Colonic mucosa (tissue), 4 donors: ENCODE results near the gene GABRD. TPM values are rescaled to one million over a fixed set of nuclear protein-coding genes. Genes with fewer than 3 reads are reported as not detected.

ENCODE experiments used
- DNase-seq: peaks from one replicate; pipeline ENCODE4 v3.0.0-alpha.2; 2020
- H3K27ac ChIP-seq: fragments of 200-600 bp; one replicate; pipeline ENCODE4 v1.8.0; 2021
- H3K27me3 ChIP-seq: fragments of 200-600 bp; one replicate; pipeline ENCODE4 v1.8.0; 2021
- H3K36me3 ChIP-seq: fragments of 200-600 bp; one replicate; pipeline ENCODE4 v1.8.0; 2021
- H3K4me1 ChIP-seq: fragments of 200-600 bp; one replicate; pipeline ENCODE4 v1.8.0; 2021; ENCODE audit warnings: mild to moderate bottlenecking
- H3K4me3 ChIP-seq: fragments of 200-600 bp; one replicate; pipeline ENCODE4 v1.8.0; 2021
- H3K9ac ChIP-seq, 2 donors: one replicate each; pipeline ENCODE4 v1.7.0; 2013; ENCODE audit warnings: control low read depth in 2 of 2, low read depth in 2 of 2, low read length in 2 of 2
- H3K9me3 ChIP-seq: fragments of 200-600 bp; one replicate; pipeline ENCODE4 v1.8.0; 2021
- CTCF ChIP-seq: fragments of 200-600 bp; IDR thresholded peaks from one replicate; pipeline ENCODE4 v1.8.0; 2022; ENCODE audit warnings: antibody characterized with exemption, mild to moderate bottlenecking
- intact Hi-C: fragments of 100-400 bp; cut with DNase I; formaldehyde crosslinking; loops from one replicate; pipeline ENCODE4 v1.14.1; 2022
- total RNA-seq, 2 donors: library from RNA; stranded (reverse); fragmentation: NEBNext Ultra II Directional in 1 of 2; extraction: Animal tissue kit (Norgen Biotek cat#: 25700) in 1 of 2; gene quantifications; one replicate each; pipeline ENCODE4 v1.2.1, GENCODE V29; 2021
- donor health status: healthy.
- donor health status: DM: no; HTN: no; CAD: no.
- donor health status: DM: no; HTN: no; CAD: no.

The GABRD gene
- total RNA-seq, 2 donors from 2014 or later = 0.15 to 0.21 TPM

GRCh38 chr1:2047749-2048729 is 28.9 kb downstream of the GABRD start:
- intact Hi-C loops = no loop called here
- peak; percentile 82 for DNase-seq
- Histone ChIP-seq H3K27ac (peak overlapping the region; percentile 70), H3K9ac (peak overlapping the region; percentile 47 to 63), H3K27me3 (peaks cover 4% of the 10 kb centered on the region), H3K9me3 (no peaks in the 10 kb centered on the region), H3K4me1 (peaks cover 23% of the 10 kb centered on the region), H3K4me3 (no peak overlapping the region), H3K36me3 (no peaks in the 10 kb centered on the region)
- TF ChIP-seq CTCF = no peak

GRCh38 chr1:2049225-2049717 is 30.1 kb downstream of the GABRD start:
- Histone ChIP-seq H3K9ac (peak overlapping the region; percentile 71 to 79), H3K4me3 (peak overlapping the region; percentile 61), H3K36me3 (no peaks in the 10 kb centered on the region), H3K27ac (peak overlapping the region; percentile 64), H3K9me3 (no peaks in the 10 kb centered on the region), H3K27me3 (peaks cover 4% of the 10 kb centered on the region), H3K4me1 (peaks cover 23% of the 10 kb centered on the region)
- intact Hi-C loops = no loop called here
- DNase-seq = peak; percentile 55
- peak; percentile 24 for TF ChIP-seq CTCF

GRCh38 chr1:2049718-2050431 is 30.7 kb downstream of the GABRD start, which contains the start of gene PRKCZ:
TSS of gene PRKCZ (plus strand) at chr1:2050411. CDS start at chr1:2050631, 220 bp downstream.
- Histone ChIP-seq H3K4me3 (peak within 1 kb of the TSS; percentile 61), H3K9ac (peak within 1 kb of the TSS; percentile 71 to 79), H3K4me1 (peaks cover 23% of the 10 kb centered on the region), H3K27ac (peak within 1 kb of the TSS; percentile 64), H3K27me3 (peaks cover 4% of the 10 kb centered on the region), H3K9me3 (no peaks in the 10 kb centered on the region), H3K36me3 (no peaks in the 10 kb centered on the region)
- intact Hi-C loops = no loop called here
- DNase-seq = peak; percentile 94
- no peak for TF ChIP-seq CTCF

DNA sequence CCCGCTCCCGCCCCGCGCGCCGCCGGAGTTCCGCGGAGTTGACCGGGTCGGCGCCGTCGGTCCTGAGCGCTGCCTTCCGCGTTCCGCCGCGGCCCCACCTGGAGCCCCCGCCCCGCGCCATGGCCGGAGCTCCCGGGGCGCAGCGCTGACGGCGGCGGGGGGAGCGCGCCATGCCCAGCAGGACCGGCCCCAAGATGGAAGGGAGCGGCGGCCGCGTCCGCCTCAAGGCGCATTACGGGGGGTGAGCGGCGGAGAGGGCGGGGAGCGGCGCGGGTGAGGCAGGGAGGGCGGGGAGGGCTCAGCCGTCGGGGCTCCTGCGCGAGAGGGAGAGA is 31.3 kb downstream of the GABRD start:
- peak overlapping the region; percentile 61 for H3K4me3 ChIP-seq
- no peak for DNase-seq
- peaks cover 19% of the 10 kb centered on the region for H3K4me1 ChIP-seq
- H3K9me3 ChIP-seq = no peaks in the 10 kb centered on the region
- no peak for TF ChIP-seq CTCF
- no peaks in the 10 kb centered on the region for H3K36me3 ChIP-seq
- peaks cover 4% of the 10 kb centered on the region for H3K27me3 ChIP-seq
- H3K27ac ChIP-seq = peak overlapping the region; percentile 2
- intact Hi-C loops = no loop called here
- H3K9ac ChIP-seq = peak overlapping the region; percentile 55 to 58
